K562 (cell line): ENCODE measurements around the gene CAPN2. TPM values are rescaled to one million over a fixed set of nuclear protein-coding genes. Genes with fewer than 3 reads are reported as not detected.

Source experiments
- CHD2 ChIP-seq: IDR thresholded peaks from 2 replicates; pipeline ENCODE4 v1.6.1; 2011; ENCODE audit warnings: low read depth, low read length
- FOXJ3 ChIP-seq: sonication (generic); formaldehyde crosslinking; IDR thresholded peaks from 2 replicates; pipeline ENCODE4 v1.4.0; 2020; ENCODE audit warnings: mild to moderate bottlenecking, missing genetic modification reagents
- FOXM1 ChIP-seq, 2 experiments: fragments of 450-650 bp in 1 of 2; sonication (generic) in 1 of 2; formaldehyde crosslinking in 1 of 2; IDR thresholded peaks; 2 replicates each; pipeline versions ENCODE4 v1.6.1 to v1.9.0; 2017 to 2022; ENCODE audit warnings: low read depth in 2 of 2, mild to moderate bottlenecking in 2 of 2, missing genetic modification reagents in 1 of 2, moderate library complexity in 1 of 2
- GABPB2 ChIP-seq: fragments of 250-450 bp; sonication (Bioruptor Pico); conservative IDR thresholded peaks from 2 replicates; pipeline ENCODE4 v1.5.1; 2021; ENCODE audit warnings: mild to moderate bottlenecking
- KLF16 ChIP-seq: IDR thresholded peaks from 2 replicates; pipeline ENCODE4 v1.6.1; 2016; ENCODE audit warnings: antibody characterized with exemption
- MAFG ChIP-seq: fragments of 450-650 bp; conservative IDR thresholded peaks from 2 replicates; pipeline ENCODE4 v1.6.1; 2016; ENCODE audit warnings: missing genetic modification characterization, missing compliant biosample characterization
- NCOA1 ChIP-seq: fragments of 450-650 bp; IDR thresholded peaks from 2 replicates; pipeline ENCODE4 v1.6.1; 2016; ENCODE audit warnings: low read depth
- PML ChIP-seq: IDR thresholded peaks from 2 replicates; pipeline ENCODE4 v1.6.1; 2012; ENCODE audit warnings: low read length, inconsistent platforms
- POU5F1 ChIP-seq: fragments of 150-350 bp; IDR thresholded peaks from 2 replicates; pipeline ENCODE4 v1.6.1; 2014; ENCODE audit warnings: borderline replicate concordance, low read length, low read depth, mild to moderate bottlenecking; ENCODE audit not compliant: partially characterized antibody
- RBBP5 ChIP-seq: fragments of 200-600 bp; sonication (generic); IDR thresholded peaks from 2 replicates; pipeline ENCODE4 v1.6.1; 2012; ENCODE audit warnings: borderline replicate concordance, mild to moderate bottlenecking, low read length, control low read depth, inconsistent platforms; ENCODE audit not compliant: insufficient read depth, poor library complexity, severe bottlenecking
- RBM15 ChIP-seq: fragments of 200-400 bp; formaldehyde crosslinking; IDR thresholded peaks from 2 replicates; pipeline ENCODE4 v1.6.1; 2018; ENCODE audit warnings: mild to moderate bottlenecking, low read length, moderate library complexity; ENCODE audit not compliant: insufficient read depth
- SMC3 ChIP-seq: conservative IDR thresholded peaks from 2 replicates; pipeline ENCODE4 v1.6.1; 2011; ENCODE audit warnings: low read depth, low read length, improper control_type of control experiment; ENCODE audit not compliant: insufficient read depth
- XRCC5 ChIP-seq: fragments of 200-400 bp; formaldehyde crosslinking; IDR thresholded peaks from 2 replicates; pipeline ENCODE4 v1.6.1; 2017; ENCODE audit warnings: low read depth, mild to moderate bottlenecking, low read length
- ZNF133 ChIP-seq: fragments of 250-450 bp; sonication (Bioruptor Pico); IDR thresholded peaks from 2 replicates; pipeline ENCODE4 v1.4.0; 2020; ENCODE audit warnings: mild to moderate bottlenecking
- ZNF165 ChIP-seq: fragments of 250-450 bp; sonication (Bioruptor Pico); IDR thresholded peaks from 2 replicates; pipeline ENCODE4 v1.4.0; 2020; ENCODE audit warnings: borderline replicate concordance
- ZNF311 ChIP-seq: fragments of 250-450 bp; sonication (Bioruptor Pico); IDR thresholded peaks from 2 replicates; pipeline ENCODE4 v1.4.0; 2020; ENCODE audit warnings: mild to moderate bottlenecking, moderate library complexity
- ZNF324 ChIP-seq: fragments of 250-450 bp; sonication (Bioruptor Pico); IDR thresholded peaks from 2 replicates; pipeline ENCODE4 v1.4.0; 2020; ENCODE audit warnings: mild to moderate bottlenecking
- ZNF699 ChIP-seq: fragments of 250-450 bp; sonication (Bioruptor Pico); IDR thresholded peaks from 2 replicates; pipeline ENCODE4 v1.8.0; 2021; ENCODE audit warnings: mild to moderate bottlenecking, moderate library complexity; ENCODE audit not compliant: insufficient replicate concordance
- polyA plus RNA-seq, 8 experiments: library from polyadenylated mRNA; depleted of rRNA in 4 of 8; stranded (reverse) in 5 of 8; unstranded in 3 of 8; fragments of >200 nt; fragmentation: Nextera tagmentation in 2 of 8; fragmentation: Illumina TruSeq in 1 of 8; extraction: Ambion mirVana in 2 of 8; extraction: Trizol in 1 of 8; gene quantifications; 2 replicates each; pipeline versions ENCODE4 v1.2.1 to v1.2.3, GENCODE V29; 2011 to 2014; ENCODE audit warnings: inconsistent platforms in 1 of 8, missing spikeins in 1 of 8
- total RNA-seq, 7 experiments: library from RNA; depleted of rRNA in 6 of 7; stranded (reverse); fragments of >200 nt in 6 of 7; fragmentation: Illumina TruSeq in 2 of 7; extraction: Trizol in 2 of 7; gene quantifications; 2 replicates each; pipeline versions ENCODE4 v1.2.1 to v1.2.3, GENCODE V29; 2011 to 2021; ENCODE audit warnings: low replicate concordance in 1 of 7
- TF ChIP-seq, protein P1 (sequence below): fragments of 250-450 bp; sonication (Bioruptor Pico); IDR thresholded peaks from 2 replicates; pipeline ENCODE4 v1.5.0; 2021; ENCODE audit warnings: mild to moderate bottlenecking, borderline replicate concordance
- TF ChIP-seq, protein P2 (sequence below): fragments of 200-800 bp; sonication (Bioruptor generic); IDR thresholded peaks from 2 replicates; pipeline ENCODE4 v1.6.1; 2017; ENCODE audit warnings: missing genetic modification characterization, missing compliant biosample characterization
- TF ChIP-seq, protein P3 (sequence below): fragments of 450-650 bp; conservative IDR thresholded peaks from 2 replicates; pipeline ENCODE4 v1.6.1; 2016; ENCODE audit warnings: missing genetic modification characterization, low read depth, mild to moderate bottlenecking, control low read depth, missing compliant biosample characterization
- TF ChIP-seq, protein P4 (sequence below): sonication (generic); formaldehyde crosslinking; IDR thresholded peaks from 2 replicates; pipeline ENCODE4 v1.8.0; 2022; ENCODE audit warnings: missing genetic modification reagents, mild to moderate bottlenecking, borderline replicate concordance

Gene CAPN2
- total and polyA plus RNA-seq, 9 of the 15 experiments (the other 6 are each of a cell fraction or from before 2014, with no cell fraction given): 24.6 to 157 (median 101) TPM

DNA sequence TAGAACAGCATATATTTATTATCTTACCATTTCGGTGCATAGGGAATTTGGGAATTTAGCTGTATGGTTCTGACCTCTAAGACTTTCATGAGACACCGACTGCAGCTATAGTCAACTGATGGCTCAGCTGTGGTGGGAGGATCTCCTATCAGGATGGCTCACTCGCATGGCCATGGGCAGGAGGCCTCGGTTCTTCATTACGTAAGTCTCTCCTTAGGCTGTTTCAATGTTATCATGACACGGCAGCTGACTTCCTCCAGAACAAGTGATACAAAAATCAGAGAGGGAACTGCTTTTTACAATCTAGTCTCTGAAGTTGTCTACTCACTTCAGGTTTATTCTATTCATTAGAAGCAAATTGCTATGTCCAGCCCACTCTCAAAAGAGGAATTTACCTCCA is 33.5 kb upstream of the CAPN2 start (continued):
- TF ChIP-seq, protein P1, sequence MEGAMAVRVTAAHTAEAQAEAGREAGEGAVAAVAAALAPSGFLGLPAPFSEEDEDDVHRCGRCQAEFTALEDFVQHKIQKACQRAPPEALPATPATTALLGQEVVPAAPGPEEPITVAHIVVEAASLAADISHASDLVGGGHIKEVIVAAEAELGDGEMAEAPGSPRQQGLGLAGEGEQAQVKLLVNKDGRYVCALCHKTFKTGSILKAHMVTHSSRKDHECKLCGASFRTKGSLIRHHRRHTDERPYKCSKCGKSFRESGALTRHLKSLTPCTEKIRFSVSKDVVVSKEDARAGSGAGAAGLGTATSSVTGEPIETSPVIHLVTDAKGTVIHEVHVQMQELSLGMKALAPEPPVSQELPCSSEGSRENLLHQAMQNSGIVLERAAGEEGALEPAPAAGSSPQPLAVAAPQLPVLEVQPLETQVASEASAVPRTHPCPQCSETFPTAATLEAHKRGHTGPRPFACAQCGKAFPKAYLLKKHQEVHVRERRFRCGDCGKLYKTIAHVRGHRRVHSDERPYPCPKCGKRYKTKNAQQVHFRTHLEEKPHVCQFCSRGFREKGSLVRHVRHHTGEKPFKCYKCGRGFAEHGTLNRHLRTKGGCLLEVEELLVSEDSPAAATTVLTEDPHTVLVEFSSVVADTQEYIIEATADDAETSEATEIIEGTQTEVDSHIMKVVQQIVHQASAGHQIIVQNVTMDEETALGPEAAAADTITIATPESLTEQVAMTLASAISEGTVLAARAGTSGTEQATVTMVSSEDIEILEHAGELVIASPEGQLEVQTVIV (CRISPR knock-in tag): no peak
- TF ChIP-seq GABPB2 (CRISPR knock-in tag) (no peak), FOXJ3 (CRISPR knock-in tag) (no peak), ZNF165 (no peak), SMC3 (no peak), ZNF133 (CRISPR knock-in tag) (no peak), XRCC5 (no peak), ZNF699 (no peak), NCOA1 (no peak), MAFG (tag) (peak; percentile 26; the same call in 1 of the 2 replicates), RBBP5 (no peak), ZNF311 (CRISPR knock-in tag) (0 out of 2 replicates have a peak, but pooled peaks have one; percentile 46), PML (peak; percentile 78), CHD2 (no peak), RBM15 (no peak), FOXM1 (IDR thresholded peaks at IDR 0.05; ENCODE audit: low read depth) (peak; percentile 59), FOXM1 (CRISPR knock-in tag; IDR thresholded peaks at IDR 0.05; ENCODE audit: low read depth) (no peak), ZNF324 (no peak), KLF16 (peak; percentile 93), POU5F1 (no peak)
- TF ChIP-seq, protein P2, sequence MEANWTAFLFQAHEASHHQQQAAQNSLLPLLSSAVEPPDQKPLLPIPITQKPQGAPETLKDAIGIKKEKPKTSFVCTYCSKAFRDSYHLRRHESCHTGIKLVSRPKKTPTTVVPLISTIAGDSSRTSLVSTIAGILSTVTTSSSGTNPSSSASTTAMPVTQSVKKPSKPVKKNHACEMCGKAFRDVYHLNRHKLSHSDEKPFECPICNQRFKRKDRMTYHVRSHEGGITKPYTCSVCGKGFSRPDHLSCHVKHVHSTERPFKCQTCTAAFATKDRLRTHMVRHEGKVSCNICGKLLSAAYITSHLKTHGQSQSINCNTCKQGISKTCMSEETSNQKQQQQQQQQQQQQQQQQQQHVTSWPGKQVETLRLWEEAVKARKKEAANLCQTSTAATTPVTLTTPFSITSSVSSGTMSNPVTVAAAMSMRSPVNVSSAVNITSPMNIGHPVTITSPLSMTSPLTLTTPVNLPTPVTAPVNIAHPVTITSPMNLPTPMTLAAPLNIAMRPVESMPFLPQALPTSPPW (CRISPR knock-in tag): peak; percentile 45; the same call in 1 of the 2 replicates
- TF ChIP-seq, protein P3, sequence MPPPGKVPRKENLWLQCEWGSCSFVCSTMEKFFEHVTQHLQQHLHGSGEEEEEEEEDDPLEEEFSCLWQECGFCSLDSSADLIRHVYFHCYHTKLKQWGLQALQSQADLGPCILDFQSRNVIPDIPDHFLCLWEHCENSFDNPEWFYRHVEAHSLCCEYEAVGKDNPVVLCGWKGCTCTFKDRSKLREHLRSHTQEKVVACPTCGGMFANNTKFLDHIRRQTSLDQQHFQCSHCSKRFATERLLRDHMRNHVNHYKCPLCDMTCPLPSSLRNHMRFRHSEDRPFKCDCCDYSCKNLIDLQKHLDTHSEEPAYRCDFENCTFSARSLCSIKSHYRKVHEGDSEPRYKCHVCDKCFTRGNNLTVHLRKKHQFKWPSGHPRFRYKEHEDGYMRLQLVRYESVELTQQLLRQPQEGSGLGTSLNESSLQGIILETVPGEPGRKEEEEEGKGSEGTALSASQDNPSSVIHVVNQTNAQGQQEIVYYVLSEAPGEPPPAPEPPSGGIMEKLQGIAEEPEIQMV: no peak
- TF ChIP-seq, protein P4, sequence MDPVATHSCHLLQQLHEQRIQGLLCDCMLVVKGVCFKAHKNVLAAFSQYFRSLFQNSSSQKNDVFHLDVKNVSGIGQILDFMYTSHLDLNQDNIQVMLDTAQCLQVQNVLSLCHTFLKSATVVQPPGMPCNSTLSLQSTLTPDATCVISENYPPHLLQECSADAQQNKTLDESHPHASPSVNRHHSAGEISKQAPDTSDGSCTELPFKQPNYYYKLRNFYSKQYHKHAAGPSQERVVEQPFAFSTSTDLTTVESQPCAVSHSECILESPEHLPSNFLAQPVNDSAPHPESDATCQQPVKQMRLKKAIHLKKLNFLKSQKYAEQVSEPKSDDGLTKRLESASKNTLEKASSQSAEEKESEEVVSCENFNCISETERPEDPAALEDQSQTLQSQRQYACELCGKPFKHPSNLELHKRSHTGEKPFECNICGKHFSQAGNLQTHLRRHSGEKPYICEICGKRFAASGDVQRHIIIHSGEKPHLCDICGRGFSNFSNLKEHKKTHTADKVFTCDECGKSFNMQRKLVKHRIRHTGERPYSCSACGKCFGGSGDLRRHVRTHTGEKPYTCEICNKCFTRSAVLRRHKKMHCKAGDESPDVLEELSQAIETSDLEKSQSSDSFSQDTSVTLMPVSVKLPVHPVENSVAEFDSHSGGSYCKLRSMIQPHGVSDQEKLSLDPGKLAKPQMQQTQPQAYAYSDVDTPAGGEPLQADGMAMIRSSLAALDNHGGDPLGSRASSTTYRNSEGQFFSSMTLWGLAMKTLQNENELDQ: no peak
